ENCODE results near the gene DGKH.
"Not testable (repeated sequence)": the region's sequence is repeated elsewhere in the genome, so short reads cannot be mapped to it uniquely, and the experiment has no call there.

DGKH gene

GRCh38 chr13:42070599-42070998 lies 22.2 kb downstream of the DGKH start:
- not testable (repeated sequence) for DNase-seq (ENCODE audit: low spot score)

GRCh38 chr13:42071179-42071578 lies 22.7 kb downstream of the DGKH start:
- not testable (repeated sequence) for DNase-seq (ENCODE audit: low spot score)

DNA sequence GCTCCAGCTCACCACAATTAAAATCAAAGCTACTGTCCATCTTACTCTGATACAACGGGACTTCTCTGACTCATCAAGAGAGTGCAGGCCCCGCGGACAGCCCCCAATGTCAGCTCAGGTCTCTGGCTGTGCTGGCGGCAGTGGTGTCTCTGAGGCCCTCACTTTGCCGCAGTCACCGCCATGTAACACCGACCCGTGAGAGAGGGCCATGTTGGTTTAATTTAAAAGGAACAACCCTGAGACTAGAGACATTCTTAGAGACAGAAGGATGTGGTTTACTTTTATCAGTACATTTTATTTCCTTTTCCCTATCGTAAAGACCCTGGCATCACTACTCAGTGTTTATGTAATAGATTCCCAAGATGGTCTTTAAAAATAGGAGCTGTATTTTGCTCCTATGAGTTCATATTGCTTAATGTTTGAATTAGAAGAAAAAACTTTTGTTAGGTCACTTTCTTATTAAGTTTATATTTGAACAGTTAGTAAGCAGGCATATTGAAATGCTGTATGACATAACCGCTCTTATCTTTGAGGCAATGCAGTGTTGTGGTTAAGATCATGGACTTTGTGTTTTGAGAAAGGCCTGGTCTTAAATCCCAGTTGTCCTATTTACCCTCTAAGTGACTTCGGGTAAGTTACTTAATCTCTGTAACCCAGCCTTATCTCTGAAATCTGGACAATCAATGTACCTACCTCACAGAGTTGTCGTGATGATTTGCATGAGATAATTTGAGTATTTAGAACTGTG lies 23.4 kb downstream of the DGKH start:
- DNase-seq (ENCODE audit: low spot score): no peak

- DNase-seq (ENCODE audit: low spot score): no peak
Observed at GRCh38 chr13:42073683-42074082, 25.2 kb downstream of the DGKH start.

DNA sequence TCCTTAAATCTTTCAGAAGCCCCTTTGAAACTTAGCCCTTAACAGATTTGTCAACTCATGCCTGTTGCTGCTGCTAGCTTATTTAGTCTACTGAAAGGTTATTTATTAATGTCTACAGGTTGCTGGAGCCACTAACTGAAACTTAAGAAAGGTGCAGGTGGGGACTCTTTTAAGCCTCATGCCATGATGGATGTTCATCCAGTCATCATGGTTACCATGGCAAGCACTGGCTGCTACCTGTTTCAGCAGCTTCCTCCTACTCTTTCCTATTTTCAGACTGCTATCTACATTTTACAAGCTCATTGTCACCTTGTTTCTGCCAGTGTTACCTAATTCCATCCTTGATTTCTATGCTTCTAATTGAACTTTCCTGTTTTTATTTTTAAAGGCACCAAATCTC lies 27.1 kb downstream of the DGKH start:
- DNase-seq (ENCODE audit: low spot score): no peak

- no peak for DNase-seq (ENCODE audit: low spot score)
Observed at GRCh38 chr13:42076309-42076713, 27.9 kb downstream of the DGKH start.

- DNase-seq (ENCODE audit: low spot score): no peak
Observed at GRCh38 chr13:42078128-42078808, 29.8 kb downstream of the DGKH start.

GRCh38 chr13:42083138-42083770 lies 34.8 kb downstream of the DGKH start:
- DNase-seq (ENCODE audit: low spot score): no peak

- DNase-seq (ENCODE audit: low spot score): no peak
Observed at GRCh38 chr13:42084722-42085121, 36.3 kb downstream of the DGKH start.

DNA sequence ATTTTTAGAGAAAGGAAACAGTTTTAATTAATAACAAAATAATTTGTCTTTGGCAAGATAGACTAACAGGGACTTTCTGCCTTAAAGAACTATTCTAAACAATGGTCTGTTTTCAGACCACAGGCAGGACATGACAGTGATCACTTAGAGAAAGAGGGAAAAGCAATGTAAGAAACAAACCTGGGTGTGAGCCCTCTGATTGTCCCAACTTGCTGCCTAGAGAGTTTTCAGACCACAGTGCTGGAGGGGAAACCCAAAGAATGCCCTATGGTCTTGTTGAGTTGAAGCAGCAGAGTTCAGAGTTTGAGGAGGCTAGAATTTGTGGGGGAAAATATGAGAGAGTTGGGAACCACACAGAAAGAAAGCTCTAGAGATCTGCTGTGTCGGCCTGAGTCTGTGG lies 38.1 kb downstream of the DGKH start:
- no peak for DNase-seq (ENCODE audit: low spot score)

DNA sequence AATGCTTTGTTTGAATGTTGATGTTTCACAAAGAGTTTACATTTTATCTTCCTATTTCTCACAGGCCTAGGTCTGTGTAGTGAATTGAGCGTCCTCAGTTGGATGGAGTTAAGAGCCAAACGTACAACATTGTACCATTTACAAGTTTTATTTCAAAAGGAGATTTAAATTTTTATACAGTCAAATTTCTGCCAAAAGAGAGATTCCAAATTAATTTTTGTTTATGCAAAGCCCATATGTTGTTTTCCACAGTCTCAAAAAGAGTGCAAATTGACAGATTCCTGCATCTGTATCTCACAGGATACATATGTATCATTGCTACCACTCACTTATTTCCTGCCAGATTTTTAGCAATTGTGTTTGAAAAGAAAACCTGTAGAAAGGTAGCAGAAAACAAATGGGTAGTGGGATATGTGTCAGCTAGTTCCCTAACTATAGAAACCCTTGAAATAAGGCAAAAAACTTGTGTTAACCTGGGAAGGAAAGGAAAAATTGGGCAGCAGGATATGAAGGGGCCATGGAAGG lies 46.1 kb downstream of the DGKH start:
- DNase-seq (ENCODE audit: low spot score): no peak

- not testable (repeated sequence) for DNase-seq (ENCODE audit: low spot score)
Observed at GRCh38 chr13:42096222-42096621, 47.8 kb downstream of the DGKH start.

GRCh38 chr13:42099962-42100675 lies 51.7 kb downstream of the DGKH start:
- DNase-seq (ENCODE audit: low spot score): no peak

- DNase-seq (ENCODE audit: low spot score): no peak
Observed at GRCh38 chr13:42100960-42101359, 52.5 kb downstream of the DGKH start.

DNA sequence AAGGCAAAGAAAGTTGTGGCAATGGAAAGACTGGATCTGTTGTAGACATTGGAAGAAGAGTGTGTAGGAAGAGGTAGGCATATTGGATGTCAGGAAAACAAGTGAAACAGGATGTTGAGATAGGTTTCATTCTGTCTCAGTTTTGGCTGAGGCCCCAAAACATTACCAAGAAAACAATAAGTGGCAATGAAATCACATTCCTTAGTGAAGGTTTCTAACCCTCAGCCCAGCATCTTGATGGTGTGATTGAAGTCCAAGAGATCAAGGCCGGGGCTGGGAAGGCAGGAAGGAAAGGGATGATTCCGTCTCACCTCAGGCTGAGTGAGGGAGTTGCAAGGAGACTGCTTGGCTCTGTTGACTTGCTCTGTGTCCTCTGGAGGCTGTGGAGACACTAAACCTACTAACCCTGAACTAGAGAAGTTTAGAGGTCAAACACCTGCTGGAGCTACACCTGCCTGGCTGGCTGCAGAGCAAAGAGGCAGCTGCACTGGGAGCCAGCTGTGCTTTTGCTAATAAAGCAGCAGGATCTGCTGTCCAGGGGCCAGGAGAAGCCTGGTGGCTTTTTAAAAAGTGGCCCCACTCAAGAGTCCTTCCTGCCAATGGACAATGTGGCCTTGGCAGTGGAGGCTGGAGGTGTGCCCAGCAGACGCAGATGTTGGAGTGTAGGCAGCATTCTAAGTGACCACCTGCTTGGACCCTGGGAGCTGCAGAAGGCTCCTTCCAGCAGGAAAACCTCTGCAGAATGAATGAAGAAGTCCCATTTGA lies 53.6 kb downstream of the DGKH start:
- no peak for DNase-seq (ENCODE audit: low spot score)

DNA sequence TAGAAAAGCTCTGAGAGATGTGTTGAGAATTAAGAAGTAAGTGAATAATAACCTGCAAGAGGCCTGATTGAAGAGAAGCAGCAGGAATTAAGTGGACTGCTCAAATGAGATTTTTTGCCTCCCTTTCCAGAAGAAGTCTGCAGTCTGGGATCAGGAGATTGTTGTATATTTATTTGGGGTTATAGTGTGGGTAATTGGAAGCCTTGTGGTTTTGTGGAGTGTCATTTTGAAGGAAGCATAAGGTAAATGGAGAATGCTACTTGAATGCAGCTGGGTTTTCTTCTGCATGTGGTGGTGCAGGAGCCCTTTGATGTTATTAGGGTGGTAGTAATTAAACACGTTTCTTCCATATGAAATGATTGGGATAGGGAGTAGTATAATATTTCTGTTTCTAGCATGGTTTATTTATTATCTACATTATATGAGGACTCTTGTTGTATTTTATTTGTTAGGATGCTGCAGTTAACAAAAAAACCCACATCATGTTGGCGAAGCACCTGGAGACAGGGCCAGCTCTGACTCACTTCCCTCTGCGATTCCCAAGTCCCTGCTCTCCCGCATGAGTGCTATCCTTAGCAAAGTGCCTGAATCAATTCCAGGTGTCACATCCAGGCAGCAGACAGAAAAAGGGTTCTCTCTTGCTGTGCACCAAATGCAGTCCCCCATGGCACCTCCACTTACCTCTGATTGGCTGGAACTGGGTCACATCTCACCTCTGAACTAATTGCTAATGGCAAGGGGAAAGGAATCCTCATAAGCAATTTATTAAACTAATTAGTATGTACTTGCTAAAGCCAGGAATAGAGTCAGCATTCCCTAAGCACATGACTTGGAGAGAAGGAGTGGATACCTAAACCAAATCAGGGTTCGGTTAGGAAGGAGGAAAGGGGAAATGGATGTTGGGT lies 54.8 kb downstream of the DGKH start:
- no peak for DNase-seq (ENCODE audit: low spot score)

- DNase-seq (ENCODE audit: low spot score): no peak
Observed at GRCh38 chr13:42106998-42107397, 58.5 kb downstream of the DGKH start.

DNA sequence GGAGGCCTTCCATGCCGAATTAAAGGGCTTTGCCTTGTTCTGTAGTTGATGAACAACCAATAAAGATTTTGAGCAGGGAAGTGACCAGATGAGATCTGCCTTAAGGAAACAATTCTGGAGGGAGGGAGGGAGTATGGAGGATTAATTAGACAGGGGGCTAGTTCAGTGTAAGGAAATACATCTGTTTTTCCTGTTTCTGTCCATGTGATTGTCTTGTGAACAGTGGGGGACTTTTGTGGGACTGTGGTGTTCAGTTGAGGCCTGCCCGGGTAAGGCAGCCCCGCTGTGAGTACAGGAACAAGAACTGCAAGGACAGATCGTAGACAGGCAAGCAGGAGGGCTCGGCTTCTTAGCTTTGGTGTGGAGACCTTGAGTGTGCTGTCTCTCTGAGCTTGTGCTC lies 59.0 kb downstream of the DGKH start:
- DNase-seq (ENCODE audit: low spot score): no peak

GRCh38 chr13:42108217-42108616 lies 59.8 kb downstream of the DGKH start:
- DNase-seq (ENCODE audit: low spot score): no peak

DNA sequence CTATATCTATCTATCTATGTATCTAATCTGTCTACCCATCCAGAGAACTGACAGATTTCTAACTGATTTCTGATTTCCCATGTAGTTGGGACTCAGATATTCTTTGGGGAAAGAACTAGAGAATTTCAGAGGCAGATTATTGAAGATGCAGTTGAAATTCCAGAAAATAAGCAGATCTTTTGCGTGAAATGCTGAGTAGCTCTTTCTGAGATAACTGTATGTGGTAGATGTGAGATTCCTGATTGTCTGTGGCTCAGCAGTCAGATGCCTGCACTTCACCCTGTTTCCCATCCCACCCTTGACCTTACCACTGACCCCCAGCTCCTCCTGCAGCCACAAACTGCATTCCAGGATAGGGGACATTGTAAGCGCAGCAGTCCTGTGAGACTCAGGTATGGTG lies 61.5 kb downstream of the DGKH start:
- no peak for DNase-seq (ENCODE audit: low spot score)
